NOMO-1 treated with dmso at 0.1 percent for 144 hours (cell line): ENCODE data around the gene ARMH2.

Experiments used
- DNase-seq: peaks from one replicate; lab custom pipeline; 2025; ENCODE audit not compliant: unreplicated experiment; lab: John Stamatoyannopoulos, UW

The ARMH2 gene

GRCh38 chr6:24821860-24822444, 23.2 kb upstream of the ARMH2 start:
- DNase-seq = no peak

- no peak for DNase-seq
Observed at GRCh38 chr6:24818346-24818745, 19.6 kb upstream of the ARMH2 start.

- DNase-seq = no peak
Observed at GRCh38 chr6:24809728-24810127, 11.0 kb upstream of the ARMH2 start.

GRCh38 chr6:24807584-24807983, 8.9 kb upstream of the ARMH2 start:
- DNase-seq = no peak

GRCh38 chr6:24802271-24803059, 3.7 kb upstream of the ARMH2 start:
- no peak for DNase-seq

- DNase-seq = no peak
Observed at GRCh38 chr6:24799541-24799915, 811 bp upstream of the ARMH2 start.

GRCh38 chr6:24797596-24798216, 1.0 kb downstream of the ARMH2 start:
- DNase-seq = no peak

GRCh38 chr6:24796616-24797290, 2.0 kb downstream of the ARMH2 start:
- DNase-seq = no peak

GRCh38 chr6:24795106-24795505, 3.6 kb downstream of the ARMH2 start:
- no peak for DNase-seq

- DNase-seq = no peak
Observed at GRCh38 chr6:24788031-24788665, 10.6 kb downstream of the ARMH2 start.

GRCh38 chr6:24780206-24780605, 18.5 kb downstream of the ARMH2 start:
- DNase-seq = no peak

- no peak for DNase-seq
Observed at GRCh38 chr6:24779416-24780016, 19.2 kb downstream of the ARMH2 start.

GRCh38 chr6:24778878-24779277, 19.8 kb downstream of the ARMH2 start:
- DNase-seq = no peak

GRCh38 chr6:24778121-24778520, 20.6 kb downstream of the ARMH2 start:
- DNase-seq = no peak

GRCh38 chr6:24777227-24777626, 21.5 kb downstream of the ARMH2 start:
- no peak for DNase-seq

GRCh38 chr6:24775520-24776058, 23.1 kb downstream of the ARMH2 start:
- no peak for DNase-seq

- DNase-seq = peak; percentile 100
Observed at GRCh38 chr6:24774696-24775519, 23.8 kb downstream of the ARMH2 start, which contains the start of gene GMNN. Gene GMNN (plus strand): TSS chr6:24774937. CDS start chr6:24777247, 2,310 bp downstream.

GRCh38 chr6:24768361-24768760, 30.4 kb downstream of the ARMH2 start:
- DNase-seq = no peak

- peak; percentile 44 for DNase-seq
Observed at GRCh38 chr6:24766680-24767462, 31.8 kb downstream of the ARMH2 start.
